Keratinocyte (primary cell): ENCODE results near the gene CEACAM3.

Experiments used
- CTCF ChIP-seq, 3 experiments: IDR thresholded peaks in 1 of 3; conservative IDR thresholded peaks in 1 of 3; optimal IDR thresholded peaks in 1 of 3; 2 replicates in 2 of 3; 3 replicates in 1 of 3; pipeline versions ENCODE3 to v1.5.1; 2011; ENCODE audit warnings: low read length in 3 of 3, mild to moderate bottlenecking in 3 of 3, moderate library complexity in 2 of 3, control low read depth in 1 of 3, inconsistent platforms in 1 of 3; ENCODE audit not compliant: insufficient read depth in 2 of 3; ENCODE audit errors: extremely low read depth in 1 of 3
- EZH2 ChIP-seq: IDR thresholded peaks from one replicate; pipeline ENCODE4 v1.6.1; 2012; ENCODE audit warnings: inconsistent platforms, mild to moderate bottlenecking, low read length, moderate library complexity

- TF ChIP-seq CTCF (optimal IDR thresholded peaks at IDR 0.05 in 1 of 3, IDR thresholded peaks at IDR 0.05 in 1 of 3, conservative IDR thresholded peaks at IDR 0.05 in 1 of 3; ENCODE audit: extremely low read depth in 1 of 3, insufficient read depth in 2 of 3, low read length in 3 of 3) (no peak), EZH2 (no peak)
Measured at GRCh38 chr19:41801031-41801430, 4.6 kb downstream of the CEACAM3 start.
